ENCODE results near the gene PYHIN1.
"Not testable (repeated sequence)": the region's sequence is repeated elsewhere in the genome, so short reads cannot be mapped to it uniquely, and the experiment has no call there.

Gene PYHIN1

GRCh38 chr1:158978730-158979129 is 47.4 kb downstream of the PYHIN1 start:
- no peak for DNase-seq (ENCODE audit: low read depth in 2 of 3, low spot score in 2 of 3)

- DNase-seq (ENCODE audit: low read depth in 2 of 3, low spot score in 2 of 3) = no peak
Observed at GRCh38 chr1:158979229-158979628, 47.9 kb downstream of the PYHIN1 start.

DNA sequence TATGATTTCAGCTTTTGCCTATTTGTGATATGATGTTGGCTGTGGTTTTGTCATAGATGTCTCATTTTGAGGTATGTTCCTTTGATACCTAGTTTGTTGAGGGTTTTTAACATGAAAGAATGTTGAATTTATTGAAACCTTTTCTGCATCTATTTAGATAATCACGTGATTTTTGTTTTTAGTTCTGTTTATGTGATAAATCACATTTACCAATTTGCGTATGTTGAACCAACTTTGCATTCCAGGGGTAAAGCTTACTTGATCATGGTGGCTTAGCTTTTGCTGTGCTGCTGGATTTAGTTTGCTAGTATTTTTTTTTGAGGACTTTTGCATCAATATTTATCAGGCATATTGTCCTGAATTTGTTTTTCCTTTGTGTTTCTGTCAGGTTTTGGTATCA is 51.9 kb downstream of the PYHIN1 start:
- no peak for DNase-seq (ENCODE audit: low read depth in 2 of 3, low spot score in 2 of 3)

GRCh38 chr1:158984386-158984785 is 53.0 kb downstream of the PYHIN1 start:
- no peak for DNase-seq (ENCODE audit: low read depth in 2 of 3, low spot score in 2 of 3)

GRCh38 chr1:158989424-158989823 is 58.1 kb downstream of the PYHIN1 start:
- DNase-seq (ENCODE audit: low read depth in 2 of 3, low spot score in 2 of 3) = no peak

- DNase-seq (ENCODE audit: low read depth in 2 of 3, low spot score in 2 of 3) = no peak
Observed at GRCh38 chr1:158992787-158993312, 61.5 kb downstream of the PYHIN1 start.

- DNase-seq (ENCODE audit: low read depth in 2 of 3, low spot score in 2 of 3) = no peak
Observed at GRCh38 chr1:158996998-158997397, 65.6 kb downstream of the PYHIN1 start.

DNA sequence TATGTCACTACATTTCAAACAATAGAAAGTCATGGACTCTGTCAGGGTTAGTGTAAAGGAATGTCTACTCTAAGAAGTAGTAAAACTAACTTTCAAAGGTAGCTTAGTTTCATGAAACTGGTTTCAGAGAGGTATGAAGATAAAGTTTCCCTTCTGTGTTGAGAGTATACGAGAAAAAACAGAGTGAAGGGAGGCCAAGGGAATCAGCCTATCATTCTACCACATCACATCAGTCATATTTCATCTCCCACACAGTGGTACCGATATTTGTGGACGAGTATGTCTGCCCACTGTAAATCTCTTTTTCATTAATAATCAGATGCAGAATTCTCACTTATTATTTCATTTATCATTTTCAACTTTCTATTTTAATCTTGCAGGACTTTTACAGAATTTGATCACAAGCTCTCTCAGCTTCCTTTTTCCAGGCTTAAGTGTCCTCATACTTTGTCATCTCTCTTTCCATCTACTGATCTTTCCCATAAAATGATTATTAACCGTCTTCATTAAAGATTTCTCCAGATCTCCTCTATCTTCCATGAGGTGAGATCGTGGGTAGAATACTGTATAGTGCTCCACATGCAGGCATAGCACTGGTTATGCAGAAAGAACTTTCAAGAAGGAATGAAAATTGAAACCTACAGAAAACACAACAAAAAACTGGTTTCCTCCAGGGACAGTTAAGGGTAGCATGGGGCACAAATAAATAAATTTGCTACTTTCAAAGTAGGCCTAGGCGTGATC is 66.9 kb downstream of the PYHIN1 start:
- DNase-seq (ENCODE audit: low read depth in 2 of 3, low spot score in 2 of 3) = no peak

- no peak for DNase-seq (ENCODE audit: low read depth in 2 of 3, low spot score in 2 of 3)
Observed at GRCh38 chr1:158998781-158999161, 67.4 kb downstream of the PYHIN1 start.

- DNase-seq (ENCODE audit: low read depth in 2 of 3, low spot score in 2 of 3) = no peak
Observed at GRCh38 chr1:158999316-159000069, 68.1 kb downstream of the PYHIN1 start.

- no peak for DNase-seq (ENCODE audit: low read depth in 2 of 3, low spot score in 2 of 3)
Observed at GRCh38 chr1:159000070-159000409, 68.7 kb downstream of the PYHIN1 start.

DNA sequence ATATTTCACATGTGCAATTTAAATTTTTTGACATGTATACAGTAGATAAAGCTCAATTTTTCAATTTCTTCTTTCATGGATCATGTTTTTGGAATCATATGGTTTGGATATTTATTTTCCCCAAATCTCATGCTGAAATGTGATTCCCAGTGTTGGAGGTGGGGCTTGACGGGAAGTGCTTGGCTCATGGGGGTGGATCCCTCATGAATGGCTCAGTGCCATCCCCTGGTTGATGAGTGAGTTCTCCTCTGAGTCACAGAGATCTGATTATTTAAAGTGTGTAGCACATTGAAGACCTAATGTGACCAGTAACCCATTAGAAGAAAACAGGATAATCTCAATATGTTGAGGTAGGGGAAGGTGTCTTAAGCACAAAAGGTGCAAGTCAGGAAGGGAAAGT is 69.3 kb downstream of the PYHIN1 start:
- no peak for DNase-seq (ENCODE audit: low read depth in 2 of 3, low spot score in 2 of 3)

DNA sequence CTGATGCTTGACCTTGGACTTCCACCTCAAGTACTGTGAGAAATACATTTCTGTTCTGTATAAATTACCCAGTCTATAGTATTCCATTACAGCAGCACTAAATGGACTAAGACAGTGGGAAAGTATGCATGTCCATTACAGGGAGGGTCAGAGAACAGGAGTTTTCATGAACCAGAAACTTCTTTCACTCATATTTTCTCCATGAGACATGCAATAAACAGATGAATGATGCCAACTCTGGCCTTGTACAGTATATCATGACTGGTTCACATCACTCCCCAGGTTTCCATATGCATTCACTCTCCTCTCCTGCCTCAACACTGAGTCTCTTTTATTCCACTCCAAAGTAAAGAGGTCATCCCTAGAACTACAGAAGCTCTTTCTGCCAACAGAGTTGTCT is 73.8 kb downstream of the PYHIN1 start:
- DNase-seq (ENCODE audit: low read depth in 2 of 3, low spot score in 2 of 3) = no peak

DNA sequence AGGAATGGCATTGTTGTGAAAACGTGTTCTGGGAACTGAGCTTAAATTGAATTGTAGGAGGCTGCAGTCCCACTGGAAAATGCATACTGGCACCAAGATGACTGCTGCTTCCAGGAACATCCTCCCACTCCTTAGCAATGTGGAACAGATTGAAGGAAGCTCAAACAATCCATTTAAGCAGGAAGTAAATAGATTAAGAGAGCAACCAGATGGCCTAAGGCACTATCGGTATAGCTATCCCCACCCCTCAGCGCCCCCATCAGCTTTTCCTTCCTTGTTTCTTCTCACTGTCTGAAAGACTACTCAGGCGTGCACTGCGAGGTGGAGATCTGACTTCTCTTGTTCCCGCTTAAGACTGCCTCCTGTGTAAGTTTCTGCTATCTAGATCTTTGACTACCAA is 74.3 kb downstream of the PYHIN1 start:
- DNase-seq (ENCODE audit: low read depth in 2 of 3, low spot score in 2 of 3) = no peak

- DNase-seq (ENCODE audit: low read depth in 2 of 3, low spot score in 2 of 3) = not testable (repeated sequence)
Observed at GRCh38 chr1:159006210-159006807, 75.0 kb downstream of the PYHIN1 start.

- DNase-seq (ENCODE audit: low read depth in 2 of 3, low spot score in 2 of 3) = no peak
Observed at GRCh38 chr1:159007726-159008125, 76.4 kb downstream of the PYHIN1 start.

GRCh38 chr1:159008744-159009188 is 77.4 kb downstream of the PYHIN1 start:
- peak in 1 of 3 experiments; percentile 30 for DNase-seq (ENCODE audit: low read depth in 2 of 3, low spot score in 2 of 3)

GRCh38 chr1:159009287-159009686 is 77.9 kb downstream of the PYHIN1 start:
- DNase-seq (ENCODE audit: low read depth in 2 of 3, low spot score in 2 of 3) = no peak

DNA sequence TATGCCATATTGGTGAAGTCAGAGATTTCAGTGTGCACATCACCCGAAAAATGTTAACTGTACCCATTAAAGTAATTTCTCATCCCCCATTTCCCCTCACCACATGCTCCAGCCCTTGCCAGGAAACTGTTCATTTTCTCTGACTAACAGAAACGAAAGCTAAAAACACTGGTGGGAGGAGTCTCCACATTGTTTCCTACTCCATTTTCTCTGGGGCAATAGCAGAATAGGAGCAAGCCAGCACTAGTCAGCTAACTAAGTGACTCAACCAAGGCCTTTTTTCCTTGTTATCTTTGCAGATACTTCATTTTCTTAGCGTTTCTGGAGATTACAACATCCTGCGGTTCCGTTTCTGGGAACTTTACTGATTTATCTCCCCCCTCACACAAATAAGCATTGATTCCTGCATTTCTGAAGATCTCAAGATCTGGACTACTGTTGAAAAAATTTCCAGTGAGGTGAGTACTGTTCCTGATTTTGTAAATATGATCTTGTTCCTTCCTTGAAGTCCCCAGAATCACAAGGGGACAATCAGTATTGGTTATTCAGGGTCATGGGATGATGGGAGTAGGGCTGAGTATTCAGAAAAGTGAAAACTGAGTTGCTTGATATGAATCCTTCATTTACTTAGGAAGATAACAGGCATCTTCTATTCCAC is 78.5 kb downstream of the PYHIN1 start, which contains the start of gene IFI16:
IFI16 (plus strand) TSS at position 204 of the 658 bp plus-strand sequence. CDS start 4,774 bp downstream, outside the sequence.
- DNase-seq (ENCODE audit: low read depth in 2 of 3, low spot score in 2 of 3) = no peak

DNA sequence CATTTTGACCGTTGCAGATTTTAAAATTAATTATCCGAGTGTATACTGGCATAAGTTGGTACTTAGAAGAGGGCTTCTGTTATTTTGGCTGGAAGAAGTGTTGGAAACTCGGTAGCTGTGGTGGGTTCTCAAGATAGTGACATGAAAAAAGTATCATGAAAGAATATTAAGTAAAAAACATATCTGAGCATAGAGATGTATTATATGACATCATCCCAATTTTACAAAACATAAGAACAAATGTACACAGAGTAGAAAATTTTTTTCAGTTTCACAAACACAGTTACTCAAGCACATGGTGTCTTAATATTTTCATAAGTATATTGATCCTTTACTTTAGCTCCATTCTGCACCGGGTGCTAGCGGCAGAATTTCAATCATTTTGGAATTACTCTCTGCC is 79.0 kb downstream of the PYHIN1 start:
- DNase-seq (ENCODE audit: low read depth in 2 of 3, low spot score in 2 of 3) = no peak

- DNase-seq (ENCODE audit: low read depth in 2 of 3, low spot score in 2 of 3) = not testable (repeated sequence)
Observed at GRCh38 chr1:159011001-159011400, 79.6 kb downstream of the PYHIN1 start.

Measured in activated CD8-positive, alpha-beta memory T cell treated with anti-CD3 and anti-CD28 coated beads for 48 hours (primary cell).